ENCODE data around the gene MPEG1. TPM values are rescaled to one million over a fixed set of nuclear protein-coding genes. Genes with fewer than 3 reads are reported as not detected.

Gene MPEG1
- total and polyA plus RNA-seq, 2 of the 13 experiments (the other 11 are each of a cell fraction or from before 2014, with no cell fraction given), result not detected

DNA sequence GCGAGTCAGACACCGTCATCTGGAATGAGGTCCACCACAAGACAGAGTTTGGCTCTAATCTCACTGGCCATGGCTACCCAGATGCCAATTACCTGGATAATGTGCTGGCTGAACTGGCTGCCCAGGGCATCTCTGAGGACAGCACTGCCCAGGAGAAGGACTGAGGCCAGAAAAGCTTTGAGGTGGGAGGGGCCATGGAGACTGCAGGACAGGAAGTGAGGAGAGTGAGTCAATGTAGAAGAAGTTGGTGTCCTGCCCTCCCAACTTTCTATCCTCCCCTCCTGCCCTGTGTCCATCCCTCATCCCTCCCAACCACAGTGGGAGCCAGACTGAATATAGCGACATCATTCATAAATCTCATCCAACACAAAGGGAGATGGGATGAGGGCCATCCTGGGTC, 8.0 kb downstream of the MPEG1 start:
- CTCF ChIA-PET (ENCODE audit: low intra/inter-chr PET ratio, low total read pairs), result no interaction called here
- in situ Hi-C loops (cut with HindIII; ENCODE audit: extremely low pct_ligation_motif_present, low pct_unique_long_range_greater_than_20kb), result loop anchor here (5.0 kb wide), 2 partner anchors 32 to 228 kb away; partner anchors contain the start of gene DTX4

DNA sequence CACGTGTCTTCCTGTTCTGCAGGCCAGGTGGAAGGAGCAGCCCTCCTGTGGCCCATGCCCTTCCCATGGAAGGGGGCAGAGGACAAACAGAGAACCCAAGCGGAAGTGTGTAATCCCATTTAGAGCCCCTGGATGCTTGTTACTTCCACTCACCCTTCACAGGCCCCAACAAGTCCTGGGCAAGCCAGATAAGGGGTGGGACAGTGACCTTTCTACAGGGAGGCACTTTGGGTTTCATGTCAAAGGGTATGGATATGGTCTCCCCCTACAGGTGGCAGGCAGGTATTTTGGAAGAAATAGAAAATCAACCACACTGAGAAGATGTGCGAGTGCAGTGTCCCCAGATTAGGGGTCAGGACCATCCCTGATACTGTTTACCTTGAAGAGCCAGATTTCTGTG, 11.4 kb downstream of the MPEG1 start:
- ATAC-seq (peak; percentile 71), DNase-seq (ENCODE audit: low spot score) (peak; percentile 21), FAIRE-seq (no peak)
- in situ Hi-C loops (cut with HindIII; ENCODE audit: extremely low pct_ligation_motif_present, low pct_unique_long_range_greater_than_20kb), result no loop called here
- H3K9ac ChIP-seq (ENCODE audit: insufficient read depth, low read depth, low read length), result no peak overlapping the region
- BruUV-seq (replicated peaks), result no TSS peak
- H3K4me2 ChIP-seq (ENCODE audit: low read depth, low read length), result no peak overlapping the region
- TF ChIP-seq, protein P1, sequence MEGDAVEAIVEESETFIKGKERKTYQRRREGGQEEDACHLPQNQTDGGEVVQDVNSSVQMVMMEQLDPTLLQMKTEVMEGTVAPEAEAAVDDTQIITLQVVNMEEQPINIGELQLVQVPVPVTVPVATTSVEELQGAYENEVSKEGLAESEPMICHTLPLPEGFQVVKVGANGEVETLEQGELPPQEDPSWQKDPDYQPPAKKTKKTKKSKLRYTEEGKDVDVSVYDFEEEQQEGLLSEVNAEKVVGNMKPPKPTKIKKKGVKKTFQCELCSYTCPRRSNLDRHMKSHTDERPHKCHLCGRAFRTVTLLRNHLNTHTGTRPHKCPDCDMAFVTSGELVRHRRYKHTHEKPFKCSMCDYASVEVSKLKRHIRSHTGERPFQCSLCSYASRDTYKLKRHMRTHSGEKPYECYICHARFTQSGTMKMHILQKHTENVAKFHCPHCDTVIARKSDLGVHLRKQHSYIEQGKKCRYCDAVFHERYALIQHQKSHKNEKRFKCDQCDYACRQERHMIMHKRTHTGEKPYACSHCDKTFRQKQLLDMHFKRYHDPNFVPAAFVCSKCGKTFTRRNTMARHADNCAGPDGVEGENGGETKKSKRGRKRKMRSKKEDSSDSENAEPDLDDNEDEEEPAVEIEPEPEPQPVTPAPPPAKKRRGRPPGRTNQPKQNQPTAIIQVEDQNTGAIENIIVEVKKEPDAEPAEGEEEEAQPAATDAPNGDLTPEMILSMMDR (CRISPR knock-in tag; IDR thresholded peaks at IDR 0.05), result peak; percentile 62
- TF ChIP-seq STAG1 (CRISPR knock-in tag; IDR thresholded peaks at IDR 0.05), result peak; percentile 58
- no peak for TF ChIP-seq KDM1A (CRISPR knock-in tag; IDR thresholded peaks at IDR 0.05)
- H4K20me1 ChIP-seq (ENCODE audit: insufficient read depth, low read length), result no peaks in the 10 kb centered on the region
- H3K4me1 ChIP-seq (ENCODE audit: insufficient read depth, low read length), result peaks cover 9% of the 10 kb centered on the region; the same call in 1 of the 2 replicates
- H2AFZ ChIP-seq (ENCODE audit: low read length), result no peak overlapping the region
- H3K9me3 ChIP-seq (ENCODE audit: low read length), result no peaks in the 10 kb centered on the region
- H3K79me2 ChIP-seq (ENCODE audit: insufficient read depth, low read length), result no peaks in the 10 kb centered on the region
- H3K27me3 ChIP-seq (ENCODE audit: control insufficient read depth in 1 of 2, insufficient read depth in 2 of 2, low read length in 2 of 2), result no peaks in the 10 kb centered on the region
- CTCF ChIA-PET (ENCODE audit: low intra/inter-chr PET ratio, low total read pairs), result interaction anchor here (0.8 to 2.1 kb wide), 2 partner anchors 30 to 33 kb away, joined by 3 to 13 read pairs; partner anchors contain the start of gene DTX4
- no peak overlapping the region for H3K4me3 ChIP-seq (replicated peaks in 1 of 3; ENCODE audit: insufficient read depth in 1 of 3, low read depth in 2 of 3, low read length in 3 of 3)
- peaks cover 3 to 8% of the 10 kb centered on the region in 2 experiments; a peak in 2 of 5 replicates for H3K36me3 ChIP-seq (replicated peaks in 1 of 2; ENCODE audit: control insufficient read depth in 1 of 2, insufficient read depth in 2 of 2, low read length in 2 of 2)
- POLR2A ChIA-PET, result no interaction called here
- intact Hi-C loops (cut with micrococcal nuclease; ENCODE audit: unreplicated experiment), result loop anchor here (1.0 to 10.0 kb wide), 2 partner anchors 30 to 57 kb away; partner anchors contain the start of gene FAM111A
- no peak overlapping the region for H3K27ac ChIP-seq (ENCODE audit: extremely low read length, insufficient read depth, low read length)
- 95% methylated on average over 3 of the region's 3 CpGs for WGBS (ENCODE audit: low lambda C conversion rate)

More for the DNA sequence above, 8.0 kb downstream of the MPEG1 start:
- Histone ChIP-seq H3K9ac (ENCODE audit: insufficient read depth, low read depth, low read length) (no peak overlapping the region), H3K79me2 (ENCODE audit: insufficient read depth, low read length) (no peaks in the 10 kb centered on the region), H4K20me1 (ENCODE audit: insufficient read depth, low read length) (no peaks in the 10 kb centered on the region), H3K4me2 (ENCODE audit: low read depth, low read length) (no peak overlapping the region), H3K4me1 (ENCODE audit: insufficient read depth, low read length) (peaks cover 9% of the 10 kb centered on the region; the same call in 1 of the 2 replicates), H3K27ac (ENCODE audit: extremely low read length, insufficient read depth, low read length) (no peak overlapping the region), H2AFZ (ENCODE audit: low read length) (no peak overlapping the region), H3K4me3 (replicated peaks in 1 of 3; ENCODE audit: insufficient read depth in 1 of 3, low read depth in 2 of 3, low read length in 3 of 3) (no peak overlapping the region), H3K9me3 (ENCODE audit: low read length) (no peaks in the 10 kb centered on the region), H3K27me3 (ENCODE audit: control insufficient read depth in 1 of 2, insufficient read depth in 2 of 2, low read length in 2 of 2) (no peaks in the 10 kb centered on the region), H3K36me3 (replicated peaks in 1 of 2; ENCODE audit: control insufficient read depth in 1 of 2, insufficient read depth in 2 of 2, low read length in 2 of 2) (peaks cover 3 to 5% of the 10 kb centered on the region in 2 experiments; a peak in 2 of 5 replicates)
- ATAC-seq (no peak), DNase-seq (ENCODE audit: low spot score) (no peak), FAIRE-seq (no peak)
- POLR2A ChIA-PET, result no interaction called here
- intact Hi-C loops (cut with micrococcal nuclease; ENCODE audit: unreplicated experiment), result loop anchor here (10.0 kb wide), 1 partner anchor 60 kb away; the partner anchor contains the start of gene FAM111A
- TF ChIP-seq PHF8 (CRISPR knock-in tag; IDR thresholded peaks at IDR 0.05) (no peak), PAWR (CRISPR knock-in tag; IDR thresholded peaks at IDR 0.05; ENCODE audit: borderline replicate concordance) (no peak), CHCHD3 (CRISPR knock-in tag; IDR thresholded peaks at IDR 0.05) (no peak), THAP11 (CRISPR knock-in tag; IDR thresholded peaks at IDR 0.05) (no peak), ZNF567 (CRISPR knock-in tag; IDR thresholded peaks at IDR 0.05; ENCODE audit: borderline replicate concordance) (no peak), CEBPG (CRISPR knock-in tag; IDR thresholded peaks at IDR 0.05) (no peak), CREM (IDR thresholded peaks at IDR 0.05) (no peak), CREM (CRISPR knock-in tag; IDR thresholded peaks at IDR 0.05) (no peak), SPEN (CRISPR knock-in tag; IDR thresholded peaks at IDR 0.05; ENCODE audit: low read depth) (no peak), NR2F6 (IDR thresholded peaks at IDR 0.05) (no peak), NR2F6 (CRISPR knock-in tag; IDR thresholded peaks at IDR 0.05) (no peak)
- WGBS (ENCODE audit: low lambda C conversion rate), result 85% methylated on average over 3 of the region's 3 CpGs
- no TSS peak for BruUV-seq (replicated peaks)

All from HepG2 (cell line).